DOHH2 (cell line): ENCODE results near the gene ECSIT.

Source experiments
- CTCF ChIP-seq: fragments of 200-600 bp; sonication (generic); IDR thresholded peaks from one replicate; pipeline ENCODE4 v1.5.1; 2014; ENCODE audit warnings: antibody characterized with exemption, mild to moderate bottlenecking, low read depth, low read length; ENCODE audit not compliant: poor library complexity, severe bottlenecking
- EZH2phosphoT487 ChIP-seq: fragments of 200-600 bp; sonication (generic); IDR thresholded peaks from 2 replicates; pipeline ENCODE4 v1.6.1; 2017; ENCODE audit warnings: borderline replicate concordance, mild to moderate bottlenecking, antibody characterized with exemption, low read length, moderate library complexity, mixed read lengths

DNA sequence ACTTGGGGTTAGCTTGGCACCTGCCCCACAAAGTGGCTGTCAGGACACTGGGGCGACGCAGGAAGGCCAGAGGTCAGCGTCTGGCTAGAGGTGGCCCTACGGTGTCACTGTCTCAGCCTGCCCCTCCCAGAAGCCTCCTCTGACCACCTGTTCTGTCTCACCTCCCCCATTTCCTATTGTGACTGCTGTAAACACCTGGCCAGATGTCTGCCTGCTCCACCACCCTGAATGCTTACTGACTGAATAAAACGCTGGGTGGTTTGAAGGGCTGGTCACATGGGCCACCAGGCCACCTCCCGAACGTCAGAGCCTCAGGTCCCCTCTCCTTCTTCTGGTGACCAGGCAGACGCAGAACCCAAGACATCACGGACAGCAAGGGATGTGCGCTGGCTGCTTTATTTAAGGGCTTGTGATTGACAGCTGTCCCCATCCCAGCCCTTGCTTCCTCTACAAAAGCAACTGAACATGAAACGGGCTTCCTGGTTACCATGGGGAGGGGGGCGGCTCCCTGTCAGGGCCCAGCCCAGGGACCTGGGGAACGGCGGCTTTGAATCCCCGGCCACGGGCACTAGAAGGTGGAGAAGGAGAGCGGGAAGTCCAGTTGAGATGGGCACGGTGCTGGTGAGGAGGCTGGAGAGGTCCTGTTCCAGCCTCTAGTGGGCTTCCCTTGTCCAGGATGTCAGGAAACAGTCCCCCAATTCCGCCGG, 23.9 kb upstream of the ECSIT start:
- no peak for TF ChIP-seq CTCF
- no peak for TF ChIP-seq EZH2phosphoT487
